ENCODE data around the gene POLA1.

- TF ChIP-seq CTCF (IDR thresholded peaks at IDR 0.05) (no peak), POLR2A (IDR thresholded peaks at IDR 0.05; ENCODE audit: low read depth) (no peak), POLR2AphosphoS5 (IDR thresholded peaks at IDR 0.05) (no peak), EP300 (IDR thresholded peaks at IDR 0.05) (no peak)
These were observed 25.6 kb upstream of the POLA1 start for GRCh38 chrX:24668111-24668510.
